OCI-M2 (cell line): ENCODE measurements around the gene UMODL1.

Experiments
- DNase-seq: peaks from one replicate; lab custom pipeline; 2025; ENCODE audit not compliant: unreplicated experiment; lab: John Stamatoyannopoulos, UW

Gene UMODL1

GRCh38 chr21:42182713-42183371 lies 111.7 kb downstream of the UMODL1 start:
- DNase-seq: no peak

DNA sequence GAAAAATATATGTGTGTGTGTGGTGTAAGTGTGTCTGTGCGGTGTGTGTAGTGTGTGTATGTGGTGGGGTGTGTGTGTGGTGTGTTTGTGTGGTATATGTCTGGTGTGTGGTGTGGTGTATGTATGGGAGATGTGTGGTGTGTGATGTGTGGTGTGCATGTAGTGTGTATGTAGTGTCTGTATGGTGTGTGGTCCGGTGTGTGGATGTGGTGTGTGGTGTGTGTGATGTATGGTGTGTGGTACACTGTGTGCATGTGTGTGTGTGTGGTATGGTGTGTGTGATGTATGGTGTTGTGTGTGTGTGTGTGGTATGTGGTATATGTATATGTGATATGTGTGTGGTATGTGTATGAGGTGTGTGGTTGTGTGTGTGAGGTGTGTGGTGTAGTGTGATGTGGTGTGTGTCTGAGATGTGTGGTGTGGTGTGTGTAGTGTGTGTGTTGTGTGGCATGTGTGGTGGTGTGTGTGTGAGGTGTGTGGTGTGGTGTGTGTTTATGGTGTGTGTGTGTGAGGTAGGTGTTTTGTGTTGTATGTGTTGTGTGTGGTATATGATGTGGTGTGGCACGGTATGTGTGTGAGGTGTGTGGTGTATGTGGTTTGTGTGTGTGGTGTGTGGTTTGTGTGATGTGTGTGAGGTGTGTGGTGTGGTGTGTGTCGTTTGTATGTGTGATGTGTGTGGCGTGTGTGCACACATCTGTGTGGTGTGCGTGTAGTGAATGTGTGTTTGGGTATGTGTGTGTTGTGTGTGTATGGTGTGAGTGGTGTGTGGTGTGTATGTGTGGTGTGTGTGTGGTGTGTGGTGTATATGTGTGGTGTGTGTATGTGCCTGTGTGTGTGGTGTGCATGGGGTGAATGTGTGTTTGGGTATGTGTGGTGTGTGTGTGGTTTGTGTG lies 112.5 kb downstream of the UMODL1 start:
- no peak for DNase-seq

GRCh38 chr21:42186591-42186990 lies 115.5 kb downstream of the UMODL1 start:
- DNase-seq: no peak

DNA sequence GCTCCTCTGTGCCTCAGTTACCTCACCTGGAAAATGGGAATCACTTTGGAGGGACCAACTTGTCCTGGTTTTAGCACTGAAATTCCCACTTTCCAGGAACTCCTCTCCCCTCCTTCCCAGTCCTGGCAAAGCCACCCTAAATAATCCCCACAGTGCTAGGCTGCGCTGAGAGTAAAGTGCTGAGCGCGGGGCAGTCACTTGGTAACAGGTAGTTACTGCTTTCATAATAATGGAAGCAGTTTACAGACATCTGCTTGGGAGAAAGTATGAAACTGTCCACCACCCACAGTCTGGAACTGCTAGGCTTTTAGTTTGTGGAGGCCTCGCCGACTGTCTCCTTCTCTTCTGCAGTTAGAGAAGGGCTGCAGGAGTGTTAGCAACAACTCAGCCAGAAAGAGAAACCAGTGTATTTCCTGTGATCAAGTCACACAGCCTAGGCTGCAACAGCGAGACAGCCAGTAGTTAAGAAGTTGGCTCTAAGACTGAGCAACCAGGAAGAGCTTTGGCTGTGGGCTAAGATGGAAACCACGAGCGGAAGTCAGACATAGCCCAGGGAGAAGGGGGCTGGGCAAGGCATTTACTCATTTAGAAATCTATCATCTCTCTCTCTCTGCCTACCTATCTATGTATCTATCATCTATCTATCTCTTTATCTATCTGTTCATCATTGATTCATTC lies 117.0 kb downstream of the UMODL1 start:
- no peak for DNase-seq

- DNase-seq: no peak
Observed at GRCh38 chr21:42188663-42189062, 117.5 kb downstream of the UMODL1 start.

- DNase-seq: no peak
Observed at GRCh38 chr21:42189431-42189830, 118.3 kb downstream of the UMODL1 start.

DNA sequence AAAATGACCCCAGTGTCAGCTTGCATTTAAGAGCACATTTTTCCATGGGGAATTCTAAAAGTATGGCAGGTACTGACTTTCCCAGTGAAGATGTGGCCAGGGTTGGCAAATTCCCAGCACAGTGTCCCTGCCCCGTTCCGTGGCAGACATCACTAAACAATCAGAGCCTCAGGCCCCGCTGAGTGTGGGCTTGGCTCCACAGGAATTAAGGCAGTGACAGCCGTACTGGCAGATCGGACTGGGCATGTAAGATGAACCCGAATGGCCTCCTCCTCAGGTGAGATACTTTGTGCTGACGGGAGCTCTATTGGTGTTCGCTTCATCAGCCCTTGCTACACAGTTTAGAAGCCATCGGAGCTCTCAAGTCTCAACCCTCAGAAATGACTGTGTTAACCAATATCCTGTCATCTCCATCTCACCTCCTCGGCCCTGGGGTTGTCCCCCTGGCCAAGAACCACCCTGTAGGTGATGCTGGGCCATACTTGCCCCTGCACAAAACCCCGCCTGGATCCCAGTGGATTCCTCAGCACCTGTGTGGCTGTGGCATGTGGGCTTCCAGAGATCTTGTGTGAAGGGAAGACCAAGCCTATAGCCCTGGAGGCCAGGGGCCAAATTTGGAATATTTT lies 118.9 kb downstream of the UMODL1 start:
- no peak for DNase-seq

- no peak for DNase-seq
Observed at GRCh38 chr21:42190486-42190863, 119.4 kb downstream of the UMODL1 start.

DNA sequence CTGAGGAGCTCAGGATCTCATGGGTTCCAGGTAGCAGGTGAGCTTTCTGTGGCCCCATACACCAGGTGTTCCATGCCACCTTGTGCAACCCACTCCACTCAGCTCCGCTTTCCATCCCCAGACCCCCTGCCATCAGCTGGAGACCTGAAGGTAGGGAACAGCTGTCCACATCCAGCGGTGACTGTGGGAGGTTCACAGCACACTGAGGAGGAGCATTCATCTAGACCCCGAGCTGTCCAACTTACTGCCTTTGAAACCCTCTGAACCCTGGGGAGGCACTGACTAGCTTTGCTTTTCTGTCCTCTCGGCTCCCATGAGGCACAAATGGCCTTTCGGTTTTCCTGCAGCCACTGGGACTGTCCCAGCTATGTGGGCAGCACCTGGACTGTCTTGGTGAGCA lies 119.9 kb downstream of the UMODL1 start:
- DNase-seq: no peak

- DNase-seq: no peak
Observed at GRCh38 chr21:42191696-42192595, 120.8 kb downstream of the UMODL1 start.
